Thymus (tissue), 11 donors: ENCODE results near the gene LSM7. TPM values are rescaled to one million over a fixed set of nuclear protein-coding genes. Genes with fewer than 3 reads are reported as not detected.

Experiments
- DNase-seq, 9 donors: peaks; one replicate each; pipeline ENCODE4 v3.0.0-alpha.2; 2013; ENCODE audit warnings: low spot score in 9 of 9, low read depth in 6 of 9, missing footprints in 1 of 9
- H3K27ac ChIP-seq, 2 donors: one replicate each; pipeline ENCODE4 v1.5.1; 2013; ENCODE audit warnings: control low read depth in 1 of 2, low read depth in 1 of 2, low read length in 1 of 2, mild to moderate bottlenecking in 1 of 2, moderate library complexity in 1 of 2
- H3K27me3 ChIP-seq, 2 donors: one replicate each; pipeline ENCODE4 v1.5.1; 2013; ENCODE audit warnings: low read length in 1 of 2; ENCODE audit not compliant: control insufficient read depth in 2 of 2, insufficient read depth in 1 of 2
- H3K36me3 ChIP-seq, 2 donors: one replicate each; pipeline ENCODE4 v1.5.1; 2013; ENCODE audit warnings: low read length in 1 of 2, mild to moderate bottlenecking in 1 of 2, moderate library complexity in 1 of 2; ENCODE audit not compliant: control insufficient read depth in 2 of 2, insufficient read depth in 2 of 2
- H3K4me1 ChIP-seq, 2 donors: one replicate each; pipeline ENCODE4 v1.5.1; 2013; ENCODE audit warnings: low read length in 2 of 2; ENCODE audit not compliant: control insufficient read depth in 2 of 2, insufficient read depth in 2 of 2
- H3K4me3 ChIP-seq, 2 donors: one replicate each; pipeline ENCODE4 v1.5.1; 2013; ENCODE audit warnings: low read length in 2 of 2, control low read depth in 1 of 2, mild to moderate bottlenecking in 1 of 2
- H3K9me3 ChIP-seq, 2 donors: one replicate each; pipeline ENCODE4 v1.5.1; 2013; ENCODE audit warnings: low read length in 1 of 2, mild to moderate bottlenecking in 1 of 2; ENCODE audit not compliant: control insufficient read depth in 2 of 2, insufficient read depth in 1 of 2
- WGBS: extraction: QIAGEN DNeasy Blood & Tissue Kit; methylation state at CpG from one replicate; pipeline ENCODE4 v1.1.7; 2013; 5-methylcytosine and 5-hydroxymethylcytosine counted together
- polyA plus RNA-seq: library from polyadenylated mRNA; stranded (reverse); fragments of 200-250 nt; gene quantifications from one replicate; pipeline ENCODE4 v1.2.3, GENCODE V29; 2013
- total RNA-seq: library from RNA; stranded (reverse); fragments of 120-200 nt; gene quantifications from one replicate; pipeline ENCODE4 v1.2.4, GENCODE V29; 2013
- donor health status: healthy.

Gene LSM7
- total and polyA plus RNA-seq, 2 donors, result 175 to 243 TPM

DNA sequence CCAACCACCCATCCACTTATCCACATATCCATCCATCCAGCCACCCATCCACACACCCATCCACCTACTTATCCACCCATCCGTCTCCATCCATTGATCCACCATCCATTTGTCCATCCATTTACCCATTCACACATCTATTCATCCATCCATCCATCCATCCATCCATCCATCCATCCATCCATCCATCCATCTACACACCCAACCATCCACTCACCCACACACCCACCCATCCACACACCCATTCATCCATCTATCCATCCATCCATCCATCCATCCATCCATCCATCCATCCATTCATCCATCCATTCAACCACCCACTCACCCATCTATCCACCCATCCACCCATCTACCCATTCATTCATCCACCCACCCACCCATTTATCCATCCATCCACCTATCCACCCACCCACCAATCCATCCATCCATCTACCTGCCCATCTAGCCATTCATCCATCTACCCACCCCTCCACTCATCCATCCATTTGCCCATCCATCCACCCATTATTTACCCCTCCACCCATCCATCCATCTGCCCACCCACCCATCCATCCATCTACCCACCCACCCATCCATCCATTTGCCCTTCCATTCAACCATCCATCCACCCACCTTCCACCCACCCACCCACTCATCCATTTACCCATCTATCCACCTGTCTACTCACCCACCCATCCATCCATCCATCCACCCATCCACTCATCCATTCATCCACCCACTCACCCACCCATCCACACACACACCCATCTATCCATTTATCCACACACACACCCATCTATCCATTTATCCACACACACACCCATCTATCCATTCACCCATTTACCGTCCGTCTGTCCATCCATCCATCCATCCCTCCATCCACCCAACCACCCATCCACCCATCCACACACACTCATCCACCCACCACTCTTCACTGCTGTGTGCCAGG is 29.2 kb upstream of the LSM7 start:
- Histone ChIP-seq H3K9me3 (peaks cover 0 to 2% of the 10 kb centered on the region in 2 donors), H3K27ac (no peak overlapping the region), H3K4me1 (no peaks in the 10 kb centered on the region), H3K4me3 (no peak overlapping the region), H3K27me3 (peaks cover 16 to 41% of the 10 kb centered on the region in 2 donors), H3K36me3 (peaks cover 20 to 28% of the 10 kb centered on the region in 2 donors)
- WGBS, result 99% methylated on average over 3 of the region's 3 CpGs
- no peak for DNase-seq

DNA sequence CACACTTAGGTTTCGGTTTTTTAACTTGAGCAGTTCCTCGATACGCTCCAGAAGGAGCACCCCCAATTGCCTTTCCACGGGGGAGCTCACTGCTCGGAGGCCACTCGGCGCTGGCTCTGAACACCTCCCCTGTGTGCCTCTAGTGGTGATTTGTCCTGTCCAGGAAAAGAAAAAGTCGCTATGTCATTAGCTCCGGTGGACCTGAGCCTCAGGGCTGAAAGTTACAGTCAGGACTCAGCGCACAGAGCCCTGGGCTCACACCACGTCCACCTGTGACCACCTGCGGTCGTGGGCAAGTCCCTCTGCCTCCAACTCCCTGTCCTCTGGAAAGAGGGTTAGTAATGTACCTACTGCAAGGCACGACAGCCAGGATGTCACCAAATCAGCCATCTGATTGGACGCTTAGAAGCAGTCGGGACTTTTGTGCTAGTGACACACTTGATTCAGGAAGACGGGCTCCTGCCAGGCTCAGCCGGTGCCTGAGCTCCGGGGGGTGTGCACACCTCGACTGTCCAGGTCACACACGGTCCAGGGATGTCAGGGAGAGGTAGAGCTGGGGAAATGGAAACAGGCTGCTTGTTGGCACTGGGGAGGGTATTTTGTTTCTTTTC is 27.8 kb upstream of the LSM7 start:
- WGBS, result 95% methylated on average over 21 of the region's 21 CpGs
- Histone ChIP-seq H3K27me3 (peaks cover 16 to 31% of the 10 kb centered on the region in 2 donors), H3K4me1 (no peaks in the 10 kb centered on the region), H3K9me3 (peaks cover 0 to 2% of the 10 kb centered on the region in 2 donors), H3K4me3 (no peak overlapping the region), H3K27ac (no peak overlapping the region), H3K36me3 (peaks cover 23 to 38% of the 10 kb centered on the region in 2 donors)
- DNase-seq, result no peak

DNA sequence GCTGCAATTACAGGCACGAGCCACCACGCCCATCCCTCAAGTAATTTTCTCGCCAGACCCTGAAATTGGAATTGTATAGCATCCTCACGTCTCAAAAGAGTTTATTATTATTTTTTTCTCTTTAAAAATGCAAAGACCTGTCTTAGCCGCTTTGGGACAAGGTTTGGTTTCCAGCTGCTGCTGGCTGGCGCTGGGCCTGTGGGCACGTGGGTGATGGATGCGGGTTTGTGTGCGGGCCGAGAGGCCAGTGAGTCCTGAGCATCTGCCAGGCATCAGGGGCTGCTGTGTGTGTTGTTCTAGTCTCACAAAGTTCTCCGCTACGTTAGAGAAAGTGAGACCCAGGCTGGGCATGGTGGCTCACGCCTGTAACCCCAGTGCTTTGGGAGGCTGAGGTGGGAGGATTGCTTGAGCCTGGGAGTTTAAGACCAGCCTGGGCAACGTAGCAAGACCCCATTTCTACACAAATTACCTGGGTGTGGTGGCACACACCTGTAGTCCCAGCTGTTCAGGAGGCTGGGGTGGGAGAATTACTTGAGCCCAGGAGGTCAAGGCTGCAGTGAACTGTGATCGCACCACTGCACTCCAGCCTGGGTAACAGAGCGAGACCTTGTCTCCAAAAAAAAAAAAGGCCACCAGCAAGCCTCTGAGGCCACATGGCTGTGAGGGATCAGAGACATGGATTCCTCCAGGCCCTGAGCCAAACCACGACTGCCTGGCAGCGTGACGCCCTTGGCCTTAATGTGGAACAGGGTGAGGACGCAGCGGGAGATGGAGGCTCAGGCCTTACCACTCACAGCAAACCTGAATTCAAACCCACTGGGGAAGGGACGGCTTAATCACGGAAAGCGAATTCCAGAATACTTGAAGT is 27.0 kb upstream of the LSM7 start:
- WGBS, result 93% methylated on average over 24 of the region's 24 CpGs
- H3K36me3 ChIP-seq, result peaks cover 29 to 46% of the 10 kb centered on the region in 2 donors
- H3K9me3 ChIP-seq, result no peaks in the 10 kb centered on the region
- H3K4me1 ChIP-seq, result no peaks in the 10 kb centered on the region
- H3K4me3 ChIP-seq, result no peak overlapping the region
- H3K27ac ChIP-seq, result no peak overlapping the region
- no peak for DNase-seq
- H3K27me3 ChIP-seq, result peaks cover 11 to 25% of the 10 kb centered on the region in 2 donors

DNA sequence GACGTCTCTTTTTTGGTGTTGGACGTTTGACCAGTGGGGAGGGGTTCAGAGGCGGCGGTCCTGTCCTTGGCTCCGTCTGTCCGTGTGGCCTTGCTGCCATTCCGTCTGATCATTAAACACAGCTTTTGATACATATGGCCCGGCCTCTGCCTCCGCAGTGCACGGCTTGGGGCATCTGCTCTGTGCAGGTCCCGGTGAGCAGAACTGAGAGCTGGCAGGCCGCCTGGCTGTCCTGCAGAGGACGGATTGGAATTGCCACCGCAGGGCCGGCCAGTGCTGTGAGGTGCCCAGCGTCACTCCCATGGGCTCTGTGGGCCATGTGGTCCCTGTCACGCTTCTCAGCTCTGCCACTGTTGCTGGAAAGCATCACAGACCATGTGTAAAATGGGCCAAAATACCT is 26.3 kb upstream of the LSM7 start:
- Histone ChIP-seq H3K36me3 (peaks cover 29 to 51% of the 10 kb centered on the region in 2 donors), H3K27ac (no peak overlapping the region), H3K9me3 (no peaks in the 10 kb centered on the region), H3K4me3 (no peak overlapping the region), H3K27me3 (peaks cover 4 to 18% of the 10 kb centered on the region in 2 donors), H3K4me1 (no peaks in the 10 kb centered on the region)
- 98% methylated on average over 17 of the region's 17 CpGs for whole genome bisulfite sequencing
- DNase-seq, result no peak

DNA sequence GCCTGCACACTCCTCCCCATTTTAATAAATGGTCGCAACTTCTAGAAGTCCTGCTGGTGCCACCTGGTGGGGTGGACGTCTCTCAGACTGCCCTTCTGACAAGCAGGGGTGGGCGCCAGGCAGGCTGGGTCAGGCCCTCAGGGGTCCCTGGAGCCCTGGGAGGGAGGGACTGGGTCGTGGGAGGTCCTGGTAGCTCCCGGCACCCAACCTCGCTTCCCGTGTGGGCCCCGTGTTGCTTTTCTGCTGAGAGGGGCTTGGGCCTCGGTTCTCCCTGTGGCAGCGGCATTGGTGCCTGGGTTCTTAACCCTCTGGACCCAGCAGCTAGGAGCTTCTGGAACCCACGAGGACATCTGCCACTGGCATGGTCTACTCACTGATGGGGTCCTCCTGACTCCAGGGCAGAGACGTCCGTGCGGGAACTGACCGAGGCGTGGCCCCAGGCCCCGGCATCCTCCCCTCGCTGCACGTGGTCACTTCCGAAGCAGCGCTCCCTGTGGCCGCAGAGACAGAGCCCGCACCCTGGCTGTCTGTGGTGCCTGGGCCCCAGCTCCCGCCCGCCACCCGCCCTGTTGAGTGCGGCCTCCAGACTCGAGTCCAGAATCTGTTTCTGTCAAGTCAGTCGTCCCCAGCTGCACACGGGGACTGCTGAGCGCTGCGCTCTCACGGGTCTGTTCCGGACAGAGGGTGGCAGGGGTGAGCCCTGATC is 25.7 kb upstream of the LSM7 start:
- H3K27ac ChIP-seq, result no peak overlapping the region
- no peak overlapping the region for H3K4me3 ChIP-seq
- no peaks in the 10 kb centered on the region for H3K9me3 ChIP-seq
- 98% methylated on average over 34 of the region's 34 CpGs for WGBS
- H3K4me1 ChIP-seq, result no peaks in the 10 kb centered on the region
- H3K36me3 ChIP-seq, result peaks cover 29 to 53% of the 10 kb centered on the region in 2 donors
- peaks cover 3 to 11% of the 10 kb centered on the region in 2 donors for H3K27me3 ChIP-seq
- DNase-seq, result no peak

DNA sequence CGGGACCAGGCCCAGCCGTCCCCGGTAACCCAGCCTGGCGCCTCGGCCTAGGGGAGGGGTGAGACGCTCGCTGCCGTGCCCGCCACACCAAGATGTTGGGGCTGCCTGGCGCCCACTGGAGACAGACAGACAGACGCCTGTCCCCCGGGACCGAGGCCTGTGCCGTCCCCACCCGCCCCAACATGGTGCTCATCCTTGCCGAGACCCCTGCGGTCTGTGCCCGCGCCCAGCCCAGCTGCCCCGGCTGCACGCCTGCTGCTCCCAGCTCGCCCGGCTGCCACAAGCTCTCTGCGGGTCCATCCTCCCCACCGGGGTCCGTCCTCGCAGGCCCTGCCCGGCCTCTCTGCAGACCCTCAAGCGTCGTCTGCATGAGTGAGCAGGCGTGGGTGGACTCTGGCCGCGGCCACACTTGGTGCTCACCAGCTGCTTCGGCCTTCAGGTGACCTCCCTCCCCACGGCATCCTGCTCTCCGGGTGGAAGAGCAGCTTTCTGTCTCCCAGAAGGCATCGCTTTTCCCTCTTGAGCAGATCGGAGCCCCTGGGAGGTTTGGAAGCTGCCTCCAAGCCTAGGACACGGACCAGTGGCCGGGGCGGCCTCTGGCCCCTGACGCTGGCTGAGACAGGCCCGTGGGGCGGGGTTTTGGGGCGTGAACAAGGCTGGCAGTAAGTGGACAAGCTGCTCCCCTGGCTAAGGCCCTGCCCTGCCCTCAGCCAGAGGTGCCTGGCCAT is 24.9 kb upstream of the LSM7 start:
- 96% methylated on average over 45 of the region's 45 CpGs for WGBS
- no peaks in the 10 kb centered on the region for H3K9me3 ChIP-seq
- H3K27ac ChIP-seq, result no peak overlapping the region
- H3K27me3 ChIP-seq, result peaks cover 0 to 4% of the 10 kb centered on the region in 2 donors
- peaks cover 31 to 53% of the 10 kb centered on the region in 2 donors for H3K36me3 ChIP-seq
- no peak for DNase-seq
- no peak overlapping the region for H3K4me3 ChIP-seq
- H3K4me1 ChIP-seq, result no peaks in the 10 kb centered on the region

DNA sequence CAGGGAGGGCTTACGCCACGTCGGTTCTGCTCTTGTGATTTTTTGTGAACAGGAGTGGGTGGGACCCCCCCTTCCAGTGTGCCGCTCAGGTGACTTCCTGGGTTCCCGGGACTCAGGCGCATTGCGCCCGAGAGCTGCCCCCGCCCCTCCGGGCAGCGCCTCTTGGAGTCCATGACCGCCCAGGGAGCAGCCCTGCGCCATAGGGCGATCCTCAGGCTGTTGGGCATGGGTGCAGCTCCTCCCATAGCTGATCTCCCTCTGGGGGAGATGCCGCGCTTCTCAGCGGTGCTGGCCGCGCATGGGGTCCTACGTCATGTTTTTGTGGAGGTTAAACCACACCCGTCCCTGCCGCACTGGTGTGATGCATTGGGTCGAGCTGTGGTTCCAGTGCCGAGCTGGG is 23.7 kb upstream of the LSM7 start:
- Histone ChIP-seq H3K27me3 (no peaks in the 10 kb centered on the region), H3K9me3 (no peaks in the 10 kb centered on the region), H3K4me3 (no peak overlapping the region), H3K27ac (no peak overlapping the region), H3K36me3 (peaks cover 31 to 53% of the 10 kb centered on the region in 2 donors), H3K4me1 (no peaks in the 10 kb centered on the region)
- no peak for DNase-seq
- 97% methylated on average over 24 of the region's 24 CpGs for WGBS

DNA sequence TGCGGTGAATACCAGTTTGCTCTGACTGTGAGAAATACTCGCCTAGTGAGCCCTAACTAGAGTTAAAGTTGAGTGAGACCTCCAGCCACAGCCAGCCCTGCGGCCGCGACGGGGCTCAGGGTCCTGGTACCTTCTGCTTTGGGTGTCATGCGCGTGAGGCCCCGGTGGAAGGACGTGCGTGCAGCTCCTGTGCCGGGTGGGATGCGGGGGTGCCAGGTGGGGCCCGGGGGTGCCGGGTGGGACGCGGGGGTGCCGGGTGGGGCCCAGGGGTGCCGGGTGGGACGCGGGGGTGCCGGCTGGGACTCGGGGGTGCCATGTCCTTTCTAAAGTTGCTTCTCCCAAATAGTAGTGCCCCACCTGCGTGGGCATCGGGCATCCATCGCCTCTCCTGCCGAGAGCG is 23.2 kb upstream of the LSM7 start:
- Histone ChIP-seq H3K4me3 (no peak overlapping the region), H3K4me1 (no peaks in the 10 kb centered on the region), H3K36me3 (peaks cover 31 to 57% of the 10 kb centered on the region in 2 donors), H3K27ac (no peak overlapping the region), H3K27me3 (no peaks in the 10 kb centered on the region), H3K9me3 (no peaks in the 10 kb centered on the region)
- DNase-seq, result no peak
- WGBS, result 98% methylated on average over 28 of the region's 28 CpGs
